Kasumi-1 (cell line): ENCODE results near the gene CFAP100.

Source experiments
- DNase-seq, 2 experiments: peaks; one replicate each; lab custom pipeline; 2025; lab: John Stamatoyannopoulos, UW

CFAP100 gene

DNA sequence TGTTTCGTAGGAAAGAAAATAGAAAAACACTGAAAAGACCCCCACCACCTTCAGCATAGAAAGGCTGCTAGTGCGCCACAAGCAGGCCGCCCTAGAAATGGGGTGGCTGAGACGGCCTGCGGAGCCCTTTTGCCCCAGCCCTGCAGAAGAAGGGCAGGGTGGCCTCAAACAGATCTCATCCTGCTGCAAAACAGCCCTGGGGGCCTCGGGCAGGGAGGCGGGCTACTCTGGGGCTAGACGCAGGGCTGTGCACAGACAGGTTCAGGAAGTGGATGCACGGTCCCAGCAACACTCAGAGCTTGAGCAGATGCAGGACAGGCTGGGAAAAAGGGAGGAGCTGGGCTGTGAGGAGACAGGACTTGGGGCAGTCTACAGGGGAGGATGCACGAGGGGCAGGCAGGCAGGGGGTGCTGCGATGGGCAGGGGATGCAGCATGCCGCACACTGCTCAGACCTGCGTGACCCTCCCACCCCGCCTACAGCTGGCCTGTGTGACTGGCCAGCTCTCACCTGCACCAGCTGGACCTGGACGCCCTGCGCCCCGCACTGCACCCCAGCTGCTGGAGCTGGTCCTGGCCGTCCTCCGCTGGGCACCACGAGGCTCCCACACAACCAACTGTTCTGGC lies 46.7 kb downstream of the CFAP100 start:
- DNase-seq: no peak

DNA sequence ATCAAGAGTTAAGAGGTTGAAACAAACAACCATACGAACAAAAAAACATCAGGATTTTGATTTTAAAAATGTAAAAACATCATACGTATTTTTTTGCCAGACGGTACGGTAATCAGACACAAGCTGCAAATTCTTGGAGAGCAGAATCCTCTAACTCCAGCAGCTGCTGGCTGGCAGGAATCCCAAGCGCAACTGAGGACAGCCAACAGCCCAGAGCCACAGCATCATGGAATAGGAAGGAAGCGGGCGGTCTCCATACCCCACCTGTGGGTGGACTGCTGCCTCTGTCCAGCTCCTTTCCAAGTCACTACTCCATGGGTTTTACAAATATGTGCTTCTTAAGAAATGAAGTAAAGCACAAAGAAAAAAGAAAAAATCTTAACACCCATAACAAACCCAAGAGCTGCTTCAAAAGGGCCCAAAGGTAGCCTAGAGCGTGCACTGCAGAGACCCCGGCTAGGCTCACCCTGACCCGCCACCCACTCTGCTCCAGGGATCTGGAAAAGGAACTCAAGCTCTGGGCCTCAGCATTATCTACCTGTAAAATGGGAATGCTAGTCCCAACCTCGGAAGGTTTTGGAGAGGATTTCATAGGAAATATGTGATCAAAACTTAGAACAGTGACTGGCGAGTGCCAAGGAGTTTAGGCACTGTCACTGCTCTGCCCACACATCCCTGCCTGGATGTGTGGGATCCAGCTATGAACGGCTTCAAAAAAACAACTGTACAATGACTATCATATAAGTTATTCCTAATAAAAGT lies 47.6 kb downstream of the CFAP100 start:
- DNase-seq: no peak

DNA sequence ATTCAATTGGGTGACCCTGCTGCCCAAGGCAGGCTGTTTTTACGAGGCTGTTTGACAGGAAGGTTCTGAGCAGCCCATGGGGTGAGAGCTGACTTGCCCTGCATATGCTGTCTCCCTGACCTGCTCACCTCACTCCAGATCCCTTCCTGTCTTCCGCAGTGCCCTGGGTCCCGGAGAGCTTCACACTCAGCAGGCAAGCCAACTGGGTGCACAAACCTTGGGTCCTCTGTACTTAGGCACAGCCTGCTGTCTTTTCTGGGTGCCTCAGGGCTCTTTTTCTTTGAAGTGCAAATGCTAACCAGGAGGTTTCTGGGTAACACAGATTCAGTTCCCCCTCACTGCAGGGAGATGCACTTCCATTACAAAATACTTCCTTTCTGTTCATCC lies 48.1 kb downstream of the CFAP100 start:
- no peak for DNase-seq

DNA sequence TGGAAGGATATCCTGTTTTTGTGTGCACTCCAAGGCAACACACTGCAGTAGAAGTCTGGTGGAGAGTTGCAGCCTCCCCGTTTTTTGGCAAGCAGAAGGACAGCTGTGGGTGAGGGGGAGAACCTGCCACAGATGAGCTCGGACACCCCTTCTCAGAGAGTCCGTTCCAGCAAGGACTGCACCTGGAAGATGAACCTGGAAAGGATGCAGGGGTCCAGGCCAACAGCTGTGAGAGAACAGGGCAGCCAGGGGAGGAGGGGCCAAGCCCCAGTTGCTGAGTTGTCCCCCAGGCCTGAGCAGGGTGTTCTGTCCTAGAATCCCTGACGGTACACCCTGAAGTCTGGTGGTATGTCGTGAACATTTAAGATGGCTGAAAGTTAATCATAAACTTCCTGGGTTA lies 50.8 kb downstream of the CFAP100 start:
- DNase-seq: no peak

DNA sequence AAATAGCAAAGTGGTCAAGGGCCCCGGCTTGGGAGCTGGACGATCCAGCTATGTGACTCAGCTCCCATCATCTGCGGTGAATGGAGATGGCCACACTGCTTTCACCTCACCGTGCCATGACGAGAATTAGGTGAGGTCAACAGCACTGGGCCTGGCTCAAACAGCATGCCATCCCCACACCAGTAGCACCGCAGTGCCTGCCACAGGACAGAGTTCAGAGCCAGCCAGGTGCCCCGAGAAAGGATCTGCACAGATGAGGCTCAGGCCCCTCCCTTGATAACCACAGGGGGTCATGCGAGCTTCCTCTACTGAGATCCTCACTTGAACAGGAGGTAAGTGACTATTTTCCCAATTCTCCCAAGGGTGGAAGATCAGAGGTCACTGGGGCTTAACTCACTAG lies 51.6 kb downstream of the CFAP100 start:
- DNase-seq: no peak

DNA sequence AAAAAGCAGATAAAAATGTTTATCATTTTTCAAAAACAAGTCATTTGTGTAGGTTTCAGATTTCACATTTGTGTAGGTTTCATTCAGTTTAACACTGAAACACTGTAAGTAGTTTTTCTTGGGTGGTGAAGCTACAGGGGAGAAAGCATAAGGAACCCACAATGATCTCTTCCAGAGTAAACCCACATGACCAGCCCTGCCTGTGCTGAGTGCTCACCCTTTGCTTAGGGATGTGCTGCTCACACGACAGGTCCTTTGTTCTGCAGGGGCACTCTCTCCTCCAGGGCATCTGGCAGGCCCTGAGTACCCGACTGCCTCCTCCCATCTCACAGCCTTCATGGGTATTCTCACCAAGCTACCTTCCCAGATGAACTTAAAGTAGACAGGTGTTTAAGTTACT lies 52.1 kb downstream of the CFAP100 start:
- DNase-seq: no peak

DNA sequence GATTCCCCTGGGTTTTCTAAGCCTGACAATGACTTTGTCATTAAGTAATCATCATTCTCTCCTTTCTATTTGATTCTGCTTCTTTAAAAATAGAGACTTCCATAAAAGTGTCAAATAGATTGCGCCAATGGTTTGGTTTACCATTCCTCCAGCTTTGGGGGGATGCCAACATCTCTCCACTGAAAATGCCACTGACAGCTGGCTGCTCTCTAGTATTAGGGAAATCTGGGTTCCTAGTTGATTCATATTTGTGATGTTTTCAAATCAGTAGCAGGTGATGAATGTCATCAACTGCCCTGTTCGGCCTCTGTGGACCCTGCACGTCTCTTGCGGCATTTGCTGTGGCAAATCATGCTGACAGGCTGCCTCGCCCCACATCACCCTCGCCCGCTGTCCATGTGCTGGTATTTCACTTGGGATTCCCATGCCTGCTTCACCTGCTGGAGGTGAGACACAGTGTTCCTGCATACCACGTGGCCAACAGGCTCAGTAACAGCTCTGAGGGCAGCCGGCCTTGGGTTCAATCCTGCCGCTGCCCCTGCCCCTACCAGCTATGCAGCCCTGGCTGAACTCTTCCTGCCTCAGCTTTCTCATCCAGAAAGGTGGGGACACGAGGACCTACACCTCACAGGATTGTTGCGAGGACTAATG lies 52.9 kb downstream of the CFAP100 start:
- no peak for DNase-seq

DNA sequence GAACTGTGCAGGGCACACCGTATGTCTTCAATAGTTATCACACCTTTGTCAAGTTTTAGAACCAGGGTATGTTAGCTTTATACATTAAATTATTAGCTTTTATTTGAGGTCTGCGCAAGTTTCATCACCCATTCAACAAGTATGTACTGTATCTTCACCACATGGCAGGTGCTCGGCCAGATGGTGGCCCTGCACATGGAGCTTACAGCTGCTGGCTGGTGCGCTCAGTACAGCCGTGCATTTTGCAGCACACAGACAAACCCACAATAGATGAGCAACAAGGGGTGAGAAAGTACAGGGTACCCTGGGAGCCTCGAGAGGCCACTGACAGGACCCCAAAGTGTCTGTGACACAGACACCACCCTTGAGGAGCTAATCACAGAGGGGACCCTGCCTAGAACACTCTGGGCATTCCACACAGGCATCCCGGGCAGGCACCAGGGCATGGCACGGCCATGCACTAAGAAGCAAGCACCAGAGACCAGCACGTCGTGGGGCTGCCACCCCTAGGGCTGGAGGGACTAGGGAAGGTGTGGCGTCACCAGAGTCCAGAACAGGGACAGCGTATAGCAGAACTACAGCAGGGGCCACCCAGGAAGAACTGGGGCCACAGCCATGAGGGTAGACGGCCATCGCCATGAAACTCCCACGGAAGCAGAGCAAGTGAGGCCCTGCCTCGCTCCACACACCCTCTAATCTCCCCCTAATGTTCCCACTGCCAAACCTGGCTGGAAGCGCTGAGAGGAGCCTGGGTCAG lies 53.6 kb downstream of the CFAP100 start:
- DNase-seq: no peak

DNA sequence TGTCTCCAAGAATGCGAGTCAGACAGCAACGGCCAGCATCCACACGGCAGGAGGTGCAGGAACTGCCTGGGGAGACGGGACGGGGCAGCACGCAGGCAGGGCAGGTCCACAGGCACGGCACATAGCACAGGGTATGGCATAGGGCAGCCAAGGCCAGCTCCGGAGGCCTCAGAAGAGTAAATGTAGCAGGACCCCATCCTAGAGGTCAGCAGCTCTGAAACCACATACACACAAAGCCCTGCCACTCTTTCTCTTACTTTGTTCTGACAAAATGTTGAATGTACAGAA lies 54.1 kb downstream of the CFAP100 start:
- no peak for DNase-seq

DNA sequence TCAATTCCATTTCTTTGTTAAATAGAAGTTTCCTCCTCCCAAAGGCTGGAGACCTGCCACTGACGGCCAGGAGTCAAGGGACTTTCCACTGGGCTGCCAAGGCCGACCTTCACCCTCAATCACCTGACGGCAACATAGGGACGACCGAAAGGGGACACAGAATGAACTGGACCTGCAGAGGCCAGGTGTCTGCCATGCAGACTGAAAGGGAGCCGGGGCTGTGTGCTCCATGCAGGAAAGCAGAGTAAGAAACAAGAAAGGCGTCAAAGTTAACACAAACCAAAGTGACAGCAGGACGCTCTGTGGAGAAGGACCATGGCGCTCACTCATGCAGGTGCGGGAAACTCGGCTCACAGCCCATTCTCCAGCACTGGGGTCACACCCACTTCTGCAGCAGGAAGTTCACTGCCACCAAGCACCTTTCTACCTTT lies 54.9 kb downstream of the CFAP100 start:
- DNase-seq: no peak

DNA sequence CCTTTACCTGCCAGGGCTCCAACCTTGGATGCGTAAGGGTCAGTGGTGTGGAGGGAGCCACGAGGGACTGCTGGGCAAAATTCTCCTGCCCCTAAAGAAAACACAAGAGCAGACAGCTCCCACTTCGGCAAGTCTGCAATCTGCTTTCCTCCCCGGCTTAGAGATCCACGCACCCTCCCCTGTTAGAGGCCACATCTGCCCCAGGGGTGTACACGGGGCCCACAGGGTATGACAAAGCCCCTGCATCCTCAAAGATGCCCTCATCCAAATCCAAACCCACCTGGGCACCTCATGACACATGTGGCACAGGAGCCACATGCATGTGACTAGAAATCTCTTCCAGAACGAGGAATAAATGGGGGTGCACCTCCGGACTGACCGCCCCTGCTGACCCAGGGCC lies 55.5 kb downstream of the CFAP100 start:
- no peak for DNase-seq

DNA sequence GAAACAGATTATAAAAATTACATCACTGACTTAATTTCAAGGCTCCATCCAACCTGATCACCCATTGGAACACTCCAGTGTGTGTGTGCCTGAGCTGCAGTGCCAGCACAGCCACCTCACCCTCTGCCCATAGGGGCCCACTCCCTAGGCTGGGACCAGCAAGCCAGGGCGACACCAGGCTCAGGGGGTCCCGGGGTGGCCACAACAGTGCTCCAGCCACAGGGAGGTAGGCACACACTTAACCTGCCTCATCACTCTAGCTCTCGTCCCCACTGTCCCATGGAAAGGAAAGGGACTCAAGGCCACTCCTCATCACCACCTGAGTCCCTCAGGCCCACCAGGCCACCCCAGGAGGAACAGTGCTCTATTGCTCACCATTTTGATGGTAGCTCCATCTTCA lies 56.0 kb downstream of the CFAP100 start:
- no peak for DNase-seq

DNA sequence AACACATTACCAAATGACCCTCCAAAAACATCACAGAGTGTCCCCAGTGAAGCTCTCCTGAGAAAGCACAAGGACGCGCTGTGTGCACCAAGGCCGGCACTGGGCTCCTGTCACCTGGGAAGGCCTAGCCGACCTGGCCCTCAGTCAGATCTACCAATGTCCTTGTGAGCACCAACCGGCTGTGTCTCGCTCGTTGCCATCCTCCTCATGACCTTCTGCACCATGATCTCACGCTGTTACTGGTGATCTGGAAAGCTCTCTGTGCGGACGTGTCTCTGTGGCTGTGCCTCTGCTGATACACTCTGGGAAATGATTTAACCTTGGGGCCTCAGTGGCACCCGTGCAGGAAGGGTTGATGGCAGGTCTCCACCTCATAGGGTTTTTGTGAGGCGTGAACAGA lies 56.8 kb downstream of the CFAP100 start:
- no peak for DNase-seq

DNA sequence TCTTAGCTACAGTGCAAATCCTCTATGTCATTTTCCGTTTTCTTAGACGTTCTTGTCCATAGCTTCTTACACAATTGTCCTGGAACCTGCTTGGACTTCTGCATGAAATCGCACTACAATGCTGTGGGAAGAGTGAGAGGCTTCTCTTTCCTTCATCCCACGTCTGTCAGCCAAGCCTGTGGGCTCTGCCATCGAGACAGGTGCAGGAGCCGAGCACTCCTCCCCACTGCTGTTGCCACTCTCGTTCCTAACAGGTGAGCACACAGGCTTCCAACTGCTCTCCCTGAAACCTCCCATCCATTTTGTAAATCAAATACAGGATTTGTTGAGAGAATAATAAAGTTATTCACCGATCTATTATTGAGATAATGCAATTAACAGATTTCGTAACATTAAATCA lies 57.5 kb downstream of the CFAP100 start:
- DNase-seq: no peak

DNA sequence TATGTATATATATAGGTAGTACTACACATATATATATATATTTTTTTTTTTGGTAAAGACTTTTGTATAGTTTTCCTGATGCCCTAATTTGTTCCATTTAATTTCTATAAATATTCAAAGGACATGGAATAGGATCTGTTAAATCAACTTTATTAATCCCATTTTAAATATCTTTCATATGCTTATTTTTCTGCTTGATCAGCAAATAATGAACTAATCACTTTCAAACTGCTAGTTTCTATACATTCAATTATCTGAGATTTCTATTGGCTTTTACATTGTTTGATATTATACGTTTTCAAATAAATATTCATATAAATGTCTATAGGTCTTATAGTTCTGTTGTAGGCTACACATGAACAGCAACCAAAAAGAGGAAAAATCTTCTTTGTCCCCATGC lies 59.3 kb downstream of the CFAP100 start:
- DNase-seq: no peak

DNA sequence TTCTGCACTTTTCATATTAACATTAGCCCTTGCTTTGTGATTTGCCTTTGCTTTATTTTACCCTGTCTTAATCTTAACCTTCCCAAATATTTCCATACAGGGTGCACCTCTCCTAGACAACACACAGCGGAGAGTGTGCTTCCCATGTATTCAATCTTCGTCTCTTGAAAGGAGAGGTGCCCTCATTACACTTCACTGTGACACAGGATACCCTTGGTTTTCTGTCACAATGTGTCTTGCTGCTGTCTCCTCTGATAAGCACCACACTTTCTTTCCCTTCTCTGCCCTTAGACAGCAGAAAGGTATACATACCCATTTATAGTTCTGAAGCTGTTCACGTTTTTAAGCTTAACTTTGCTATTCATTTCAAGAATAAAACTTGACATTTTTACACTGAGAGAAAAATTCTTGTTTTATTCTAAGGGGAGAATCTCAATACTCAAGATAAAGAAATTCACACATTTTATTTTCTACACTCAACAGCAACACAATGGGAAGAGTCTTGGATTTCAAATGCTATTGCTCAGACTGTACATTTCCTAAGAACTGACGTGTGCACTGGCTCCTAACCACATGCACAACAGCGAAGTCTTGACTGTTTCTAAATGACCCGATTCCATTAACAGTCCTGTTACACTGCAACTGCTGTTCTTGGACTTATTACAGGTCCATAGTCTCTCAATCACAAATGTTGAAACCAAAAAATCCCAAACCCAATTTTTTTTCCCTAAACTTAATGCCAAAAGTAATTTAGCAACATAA lies 59.9 kb downstream of the CFAP100 start:
- DNase-seq: no peak

DNA sequence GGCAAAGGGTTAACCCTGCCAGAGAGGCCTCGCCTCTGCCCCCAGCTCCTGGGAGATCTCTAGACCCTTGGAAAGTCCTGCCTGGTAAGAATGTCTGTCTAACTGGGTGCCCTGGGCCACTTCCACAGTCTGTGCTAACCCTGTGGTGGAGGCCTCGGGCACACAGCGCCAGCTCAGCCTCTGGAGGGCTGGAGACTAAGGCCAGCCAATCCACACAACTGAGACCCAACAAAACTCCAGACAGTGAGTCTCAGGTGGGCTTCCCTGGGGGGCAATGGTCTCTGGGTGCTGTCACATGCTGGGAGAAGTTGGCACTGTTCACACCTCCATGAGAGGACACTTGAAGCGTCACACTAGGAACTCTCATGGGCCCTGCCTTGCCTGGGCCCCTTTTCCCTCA lies 61.5 kb downstream of the CFAP100 start:
- no peak for DNase-seq

DNA sequence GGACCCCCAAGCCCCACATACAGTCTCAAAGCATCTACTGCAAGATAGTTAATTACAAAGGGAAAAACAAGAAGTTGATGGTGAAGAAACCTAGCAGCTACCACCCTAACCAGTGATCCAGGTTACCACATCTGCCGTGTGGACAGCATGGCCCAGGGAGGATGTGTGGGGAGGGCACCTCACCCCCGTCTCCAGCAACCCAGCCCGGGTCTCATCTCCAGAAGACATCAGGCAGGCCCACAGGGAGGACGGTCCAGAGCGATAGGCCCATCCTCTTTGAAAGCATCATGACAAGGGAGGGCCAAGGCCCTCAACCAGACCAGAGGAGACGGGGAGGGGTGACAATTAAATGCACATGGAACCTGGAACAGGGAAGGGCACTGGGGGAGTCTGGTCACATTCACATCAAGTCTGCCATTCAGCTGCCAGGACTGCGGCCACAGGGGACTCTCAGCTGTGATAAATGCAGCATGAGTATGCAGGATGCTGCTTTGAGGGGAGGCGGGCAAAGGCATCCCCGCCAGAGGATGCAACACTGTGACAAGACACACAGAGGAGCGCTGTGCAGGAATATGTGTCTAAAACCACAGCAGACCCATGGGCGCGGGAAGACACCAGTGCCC lies 62.2 kb downstream of the CFAP100 start:
- DNase-seq: no peak

DNA sequence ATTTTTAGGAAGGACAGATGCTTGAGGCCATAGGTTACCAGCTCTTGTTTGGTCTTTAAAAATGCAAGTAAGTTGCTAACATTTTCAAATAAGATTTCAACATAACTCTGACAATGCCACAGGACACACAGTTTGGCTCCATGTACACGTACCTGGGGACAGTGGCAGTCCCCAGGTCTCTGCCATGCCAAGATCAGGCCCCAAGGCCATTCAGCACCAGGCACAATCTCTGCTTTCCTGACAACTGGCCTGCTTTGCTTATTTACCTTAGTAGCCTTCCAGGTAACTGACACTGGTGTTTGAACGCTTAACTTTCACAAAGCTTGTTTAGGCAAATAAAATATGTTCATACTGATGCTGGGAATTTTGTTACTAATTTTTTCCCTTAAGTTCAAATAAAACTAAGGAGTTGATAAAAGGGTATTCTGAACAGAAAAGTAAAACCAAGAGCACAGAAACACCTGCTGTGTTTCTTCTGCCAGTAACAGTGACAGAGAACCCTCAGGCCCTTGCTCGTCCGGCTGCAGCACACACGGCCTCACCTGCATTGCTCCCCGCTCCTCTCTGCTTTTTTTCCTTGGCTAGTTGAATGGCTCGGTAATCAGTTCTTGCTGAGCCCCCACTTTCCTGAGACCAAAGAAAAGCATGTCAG lies 64.5 kb downstream of the CFAP100 start:
- no peak for DNase-seq

DNA sequence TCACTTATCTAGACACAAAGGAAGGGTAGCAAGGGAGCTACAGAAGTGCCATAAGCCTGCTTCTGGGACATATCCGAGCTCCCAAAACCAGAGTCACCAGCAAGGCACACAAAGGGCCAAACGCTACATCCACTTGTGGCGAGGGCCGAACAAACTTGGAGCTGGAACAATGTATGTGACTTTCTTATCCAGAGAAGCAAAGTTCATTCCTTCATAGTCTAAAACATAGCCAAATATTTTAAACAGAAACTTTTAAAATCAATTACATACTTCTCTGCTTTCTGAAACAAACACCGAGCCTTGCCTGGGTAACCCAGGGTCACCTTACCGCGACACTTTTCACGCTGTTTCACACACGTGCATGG lies 65.0 kb downstream of the CFAP100 start:
- no peak for DNase-seq

DNA sequence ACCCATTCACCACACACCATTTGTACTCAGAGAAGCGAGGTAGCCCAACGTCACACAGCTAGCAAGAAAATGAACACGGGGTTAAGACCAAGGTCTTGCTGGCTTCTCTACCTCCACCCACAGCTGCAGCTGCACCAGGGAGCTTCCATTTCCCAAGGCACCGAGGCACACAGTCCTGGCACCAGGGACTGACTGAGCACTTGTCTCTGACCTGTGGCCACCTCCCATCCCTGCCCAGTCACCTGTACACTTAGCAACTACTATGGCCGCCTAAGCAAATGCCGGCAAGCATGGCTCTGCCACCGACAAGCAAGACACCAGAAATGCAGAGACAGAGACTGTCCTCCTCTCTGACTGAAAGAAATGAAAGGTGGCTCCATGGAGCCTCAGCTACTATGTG lies 65.7 kb downstream of the CFAP100 start:
- DNase-seq: no peak
